Activated CD4-positive, alpha-beta T cell treated with anti-CD3 and anti-CD28 coated beads, Interleukin-2, amount 50 U/mL, for 1 hour (primary cell): ENCODE results near the gene AP1B1.
"Not testable (repeated sequence)": the region's sequence is repeated elsewhere in the genome, so short reads cannot be mapped to it uniquely, and the experiment has no call there.

Source experiments
- DNase-seq: peaks from one replicate; pipeline ENCODE4 v3.0.0-alpha.2; 2020

The AP1B1 gene

DNA sequence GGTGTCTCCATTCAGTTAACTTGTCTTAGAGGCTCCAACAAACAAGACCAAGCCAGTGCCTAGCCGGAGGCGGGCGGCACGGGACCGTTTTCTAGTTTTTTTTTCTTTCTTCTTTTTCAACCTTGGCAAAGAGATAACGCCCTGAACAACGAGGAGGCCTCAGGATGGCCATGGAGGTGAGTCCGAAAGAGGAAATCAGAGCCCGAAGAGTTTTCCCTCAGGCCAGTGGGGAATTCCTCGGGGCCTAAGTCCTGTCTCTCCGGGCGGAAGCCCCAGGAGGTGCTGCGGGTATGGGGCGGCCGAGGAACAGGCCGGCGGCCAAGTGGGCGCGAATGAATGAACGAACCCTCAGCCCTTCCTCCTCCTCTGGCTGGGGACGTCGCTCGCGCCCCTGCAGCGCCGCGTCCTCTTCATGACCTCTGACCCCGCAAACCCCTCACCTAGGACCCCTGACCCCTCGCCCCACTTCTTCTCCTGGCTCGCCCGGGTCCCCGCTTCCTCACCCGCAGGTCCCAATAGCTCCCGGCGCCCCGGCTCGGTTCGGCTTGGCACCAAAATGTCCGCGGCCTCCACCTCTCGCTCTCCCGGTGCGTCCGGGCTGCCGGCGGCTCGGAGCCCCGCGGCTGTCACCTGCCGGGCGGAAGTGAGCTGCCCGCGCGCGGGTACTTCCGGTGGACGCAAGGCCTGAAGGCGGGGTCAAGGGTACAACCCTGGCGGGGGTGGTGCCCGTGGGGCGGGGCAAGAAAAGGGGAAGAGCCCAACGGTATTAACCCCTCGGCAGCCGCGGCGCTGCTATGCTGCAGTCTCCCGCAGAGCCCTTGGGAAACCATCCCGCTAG lies at the start of gene AP1B1:
Gene AP1B1 (minus strand): TSS at position 650 of the 838 bp plus-strand sequence. CDS start 21,327 bp downstream, outside the sequence.
- DNase-seq, result peak; percentile 90

DNA sequence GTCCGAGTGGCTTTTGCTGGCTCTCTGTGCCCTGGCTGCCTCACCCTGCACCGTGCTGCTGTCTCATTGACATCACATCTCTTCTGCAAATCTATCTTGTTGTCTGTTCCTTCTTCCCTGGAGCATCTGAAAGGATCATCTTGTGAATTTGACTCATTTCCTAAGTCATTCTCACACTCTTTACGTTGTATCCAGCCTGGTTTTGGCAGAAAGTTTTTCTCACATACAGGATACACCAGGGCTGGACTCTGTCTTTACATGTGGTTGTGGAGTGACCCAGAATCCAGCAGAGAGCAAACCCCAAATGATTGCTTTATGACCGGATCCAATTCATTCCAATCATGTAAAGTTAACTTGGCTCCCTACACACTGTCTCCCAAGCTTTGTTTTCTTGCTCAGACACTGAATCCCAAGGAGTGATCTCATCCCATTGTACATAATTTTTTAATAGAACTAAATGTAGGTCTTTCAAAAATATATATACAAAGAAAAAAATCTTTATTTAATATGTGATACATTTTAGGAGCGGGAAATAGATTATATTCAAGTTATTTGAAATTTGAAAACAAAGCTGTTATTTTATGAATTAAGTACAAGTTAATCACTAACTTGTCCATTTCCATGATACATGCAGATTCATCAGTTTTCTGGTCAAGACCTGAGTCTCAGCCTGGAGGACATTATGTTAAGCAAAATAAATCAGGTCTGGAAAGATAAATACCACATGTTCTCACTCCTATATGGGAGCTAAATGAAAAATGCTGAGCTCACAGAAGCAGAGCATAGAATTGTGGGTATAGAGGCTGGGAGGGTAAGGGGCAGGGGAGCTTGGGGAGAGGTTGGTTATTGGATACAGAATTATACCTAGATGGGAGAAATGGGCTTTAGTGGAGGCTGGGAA lies 47.1 kb upstream of the AP1B1 start:
- DNase-seq, result no peak

DNA sequence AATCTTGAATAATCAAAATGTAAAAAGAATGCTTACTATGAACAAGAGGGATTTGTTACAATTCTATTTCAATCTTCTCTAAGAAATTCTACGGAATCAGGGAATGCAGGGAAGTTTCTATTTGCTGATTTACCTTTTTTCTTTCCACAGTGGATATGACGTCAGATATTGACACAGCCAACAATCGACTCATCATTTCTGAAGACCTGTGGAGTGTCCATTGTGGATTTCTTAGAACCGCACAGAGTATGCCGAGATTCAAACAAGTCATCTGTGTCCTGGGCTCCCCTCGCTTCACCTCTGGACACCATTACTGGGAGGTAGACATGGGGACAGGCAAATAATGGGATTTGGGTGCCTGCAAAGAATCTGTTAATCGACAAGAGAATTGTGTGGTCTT lies 45.9 kb upstream of the AP1B1 start:
- DNase-seq, result no peak

DNA sequence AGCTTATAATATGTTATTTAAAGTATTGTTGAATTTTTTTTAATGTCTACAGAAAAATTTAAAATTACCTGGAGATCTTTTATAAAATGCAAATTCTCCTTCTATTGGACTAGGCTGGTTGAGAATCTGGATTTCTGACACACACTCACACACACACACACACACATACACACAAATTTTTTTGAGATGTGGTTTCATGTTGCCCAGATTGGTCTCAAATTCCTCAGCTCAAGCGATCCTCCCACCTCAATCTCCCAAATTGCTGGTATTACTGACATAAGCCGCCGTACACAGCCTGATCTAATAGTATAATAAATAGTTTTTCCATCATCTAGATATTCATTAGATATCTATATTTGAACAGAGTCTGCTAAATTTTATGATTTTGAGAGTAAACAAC lies 45.5 kb upstream of the AP1B1 start:
- no peak for DNase-seq

DNA sequence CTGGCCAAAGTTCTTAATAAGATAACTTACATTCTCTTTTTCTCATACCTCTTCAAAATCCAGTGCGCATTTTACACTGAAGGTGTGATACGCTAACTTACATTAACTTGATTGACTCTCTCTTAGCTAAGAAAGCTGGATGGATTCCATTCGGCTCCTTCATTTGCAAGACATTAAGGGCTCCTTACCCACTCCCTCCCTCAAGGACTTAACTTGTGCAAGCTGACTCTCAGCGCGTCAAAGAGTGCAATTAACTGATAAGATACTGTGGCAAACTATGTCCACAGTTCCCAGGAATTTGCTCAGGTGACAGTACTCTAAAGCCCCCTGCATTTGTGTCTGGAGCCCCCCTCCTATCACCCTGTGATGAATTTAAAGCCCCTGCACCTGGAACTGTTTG lies 43.6 kb upstream of the AP1B1 start:
- DNase-seq, result no peak

DNA sequence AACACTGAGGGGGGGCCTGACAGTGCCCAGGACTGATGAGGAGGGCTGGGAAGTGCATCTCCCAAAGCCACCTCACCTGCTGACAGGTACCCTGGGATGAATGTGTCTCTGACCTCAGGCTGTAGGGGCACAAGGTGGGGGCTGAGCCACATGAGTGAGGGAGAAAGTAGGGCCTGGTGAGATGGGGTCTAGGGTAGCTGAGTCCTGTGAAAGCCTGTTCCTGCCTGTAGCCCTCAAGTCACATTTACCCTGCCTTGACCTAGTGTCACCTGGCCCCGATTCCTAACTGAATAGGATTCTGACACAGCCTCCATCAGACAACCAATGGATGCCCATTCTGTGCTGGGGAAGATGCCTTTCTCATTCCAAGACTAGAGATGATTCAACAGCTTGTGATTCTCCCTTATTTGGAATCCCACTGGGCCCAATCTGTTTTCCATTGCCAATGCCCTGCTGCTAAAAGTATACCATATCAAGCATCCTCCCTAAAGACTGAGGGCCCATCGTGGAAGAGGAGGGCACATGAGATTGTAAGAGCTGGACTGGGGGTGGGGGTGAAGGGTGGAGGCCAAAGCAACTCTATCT lies 38.9 kb upstream of the AP1B1 start:
- no peak for DNase-seq

DNA sequence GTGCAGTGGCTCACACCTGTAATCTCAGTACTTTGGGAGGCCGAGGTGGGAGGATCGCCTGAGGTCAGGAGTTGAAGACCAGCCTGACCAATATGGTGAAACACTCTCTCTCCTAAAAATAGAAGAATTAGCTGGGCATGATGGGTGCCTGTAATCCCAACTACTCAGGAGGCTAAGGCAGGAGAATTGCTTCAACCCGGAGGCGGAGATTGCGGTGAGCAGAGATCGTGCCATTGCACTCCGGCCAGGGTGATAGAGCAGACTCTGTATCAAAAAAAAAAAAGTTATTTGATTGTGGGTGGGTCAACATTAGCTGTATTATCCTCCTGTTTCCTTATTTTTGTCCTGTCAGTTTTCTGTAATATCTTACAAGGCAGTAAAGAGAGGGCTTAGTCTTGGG lies 38.1 kb upstream of the AP1B1 start:
- DNase-seq, result no peak

DNA sequence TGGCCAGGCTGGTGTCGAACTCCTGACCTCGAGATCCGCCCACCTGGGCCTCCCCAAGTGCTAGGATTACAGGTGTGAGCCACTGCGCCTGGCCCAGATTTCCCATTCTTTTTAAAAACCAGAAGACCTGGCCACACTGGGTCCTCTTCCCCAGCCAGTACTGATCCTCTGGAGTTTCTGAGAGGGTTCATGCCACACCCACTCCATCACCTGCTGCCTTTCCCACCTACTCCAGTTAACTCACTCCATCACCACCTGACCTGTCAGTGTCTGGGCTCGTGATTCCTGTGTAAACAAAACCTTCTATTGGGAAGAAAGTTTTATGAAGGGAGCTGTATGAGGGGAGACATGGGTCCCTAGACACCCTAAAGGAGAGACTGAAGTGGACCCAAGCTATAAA lies 30.3 kb upstream of the AP1B1 start:
- DNase-seq, result not testable (repeated sequence)

DNA sequence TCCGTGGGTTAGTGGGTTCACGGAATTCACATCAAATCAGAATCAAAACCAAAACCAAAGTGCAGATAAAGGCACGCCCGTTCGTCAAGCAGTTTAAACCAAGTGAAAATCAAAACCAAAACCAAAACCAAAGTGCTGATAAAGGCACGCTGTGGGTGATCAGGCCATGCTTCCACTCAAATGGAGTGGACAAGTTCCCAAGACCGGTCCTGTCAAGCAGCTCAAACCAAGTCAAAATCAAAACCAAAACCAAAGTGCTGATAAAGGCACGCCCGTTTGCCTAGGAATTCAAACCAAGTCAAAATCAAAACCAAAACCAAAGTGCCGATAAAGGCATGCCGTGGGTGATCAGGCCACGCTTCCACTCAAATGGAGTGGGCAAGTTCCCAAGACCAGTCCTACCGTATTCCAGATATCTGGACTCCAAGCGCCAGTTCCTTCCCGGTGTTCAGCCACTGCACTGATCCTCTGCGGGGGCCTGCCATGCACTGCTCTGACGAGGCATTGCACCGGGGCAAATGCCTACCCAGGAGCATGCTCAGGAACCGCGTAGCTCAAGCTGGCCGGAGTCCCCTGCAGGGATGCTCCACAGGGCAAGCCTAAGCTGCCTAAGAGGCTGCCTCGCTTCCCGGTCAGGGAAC lies 26.7 kb upstream of the AP1B1 start:
- DNase-seq, result peak; percentile 27

DNA sequence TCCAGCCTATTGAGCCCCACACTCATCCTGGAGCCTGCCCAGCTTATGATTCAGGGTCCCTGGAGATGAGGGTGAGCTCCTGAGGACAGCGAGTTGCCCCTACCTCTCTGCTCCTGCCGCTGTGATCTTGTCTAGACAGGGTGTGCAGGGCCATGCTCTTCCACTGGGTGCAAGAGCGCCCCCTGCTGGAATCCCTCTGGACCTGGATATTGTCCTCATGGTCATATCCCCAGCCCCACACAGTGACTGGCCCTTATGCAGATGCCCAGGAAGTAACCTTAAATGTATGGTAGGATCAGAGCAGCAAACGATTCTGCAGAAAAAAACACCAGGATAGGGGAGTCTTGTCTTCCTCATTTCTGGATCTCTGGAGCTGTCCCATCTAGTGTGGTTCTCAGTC lies 24.4 kb upstream of the AP1B1 start:
- DNase-seq, result not testable (repeated sequence)

DNA sequence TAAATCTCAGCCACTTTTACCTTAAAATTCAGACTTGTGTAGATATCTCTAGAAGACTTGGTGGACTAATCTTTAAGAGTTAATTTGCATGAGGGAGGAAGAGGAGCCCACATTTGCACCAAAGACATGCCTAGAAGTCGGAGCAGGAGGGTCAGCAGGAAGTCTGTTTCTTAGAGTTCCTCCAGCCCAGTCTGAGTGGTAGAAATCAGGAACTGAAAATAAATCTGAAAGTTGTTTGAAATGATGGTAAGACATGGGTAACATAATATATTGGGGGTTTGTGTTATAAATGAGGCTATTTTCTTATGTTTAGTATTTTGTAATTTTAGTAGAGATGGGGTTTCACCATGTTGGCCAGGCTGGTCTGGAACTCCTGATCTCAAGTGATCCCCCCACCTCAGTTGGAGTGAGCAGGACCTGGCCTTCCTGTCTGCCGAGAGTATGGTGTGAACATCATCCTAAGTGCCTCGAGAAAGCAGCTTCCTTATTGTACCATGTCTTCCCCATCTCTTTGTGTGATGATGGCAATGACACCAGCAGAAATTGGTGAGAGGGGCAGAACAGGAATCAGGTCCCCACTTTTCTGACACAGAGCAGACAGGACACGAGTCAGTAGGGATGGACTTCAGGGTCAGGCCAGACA lies 23.3 kb upstream of the AP1B1 start:
- DNase-seq, result not testable (repeated sequence)

DNA sequence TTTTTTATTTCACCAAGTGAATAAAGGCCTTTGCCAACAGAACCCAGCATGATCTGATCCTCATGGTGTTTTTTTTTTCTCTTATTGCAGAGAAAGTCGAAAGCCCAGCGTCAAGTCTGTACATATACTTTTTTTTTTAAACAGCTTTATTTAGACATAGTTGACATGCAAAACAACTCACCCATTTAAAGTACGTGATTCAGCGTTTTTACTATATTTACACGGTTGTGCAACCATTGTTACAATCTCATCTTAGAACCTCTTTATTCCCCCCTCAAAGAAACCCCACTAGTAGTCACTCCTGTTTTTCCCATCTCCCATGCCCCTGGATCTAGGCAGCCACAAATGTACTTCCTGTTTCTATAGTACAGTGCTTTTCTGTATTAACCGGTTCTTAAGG lies 20.6 kb upstream of the AP1B1 start:
- DNase-seq, result no peak

DNA sequence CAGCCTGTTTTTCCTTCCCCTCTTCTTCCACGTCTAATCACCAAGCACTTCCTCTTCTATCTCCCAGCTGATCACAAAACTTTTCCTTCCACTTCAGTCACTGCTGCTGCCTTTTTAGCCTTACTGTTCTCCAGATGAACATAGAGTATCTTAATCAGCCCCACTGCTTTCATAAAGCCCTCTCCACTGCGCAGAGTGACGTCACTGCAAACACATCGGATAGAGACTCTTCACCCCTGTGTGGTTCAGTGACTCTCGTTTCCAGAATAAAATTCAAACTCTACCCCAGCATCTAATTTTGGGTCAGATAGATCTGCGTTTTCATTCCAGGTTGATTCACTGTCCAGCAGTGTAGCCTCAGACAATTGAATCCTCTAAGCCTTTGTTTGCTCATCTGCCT lies 13.2 kb upstream of the AP1B1 start:
- not testable (repeated sequence) for DNase-seq

DNA sequence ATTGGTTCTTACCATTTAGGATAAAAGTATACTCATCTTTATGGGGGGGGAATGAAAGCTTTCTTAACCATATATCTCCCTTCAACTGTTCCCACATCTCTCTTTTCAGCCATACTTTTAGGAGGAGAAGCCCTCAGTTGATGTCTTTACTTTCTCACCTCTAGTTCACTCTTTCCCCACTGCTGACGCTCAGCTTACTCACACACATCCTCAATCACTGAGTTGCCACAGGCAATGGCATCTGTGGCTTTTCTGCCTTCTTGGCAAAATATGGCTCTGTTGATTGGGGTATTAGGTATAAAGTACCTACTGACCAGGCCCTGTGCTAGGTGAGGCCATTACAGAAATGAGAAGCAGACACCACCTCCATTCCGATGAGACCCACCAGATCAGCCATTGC lies 12.2 kb upstream of the AP1B1 start:
- no peak for DNase-seq

DNA sequence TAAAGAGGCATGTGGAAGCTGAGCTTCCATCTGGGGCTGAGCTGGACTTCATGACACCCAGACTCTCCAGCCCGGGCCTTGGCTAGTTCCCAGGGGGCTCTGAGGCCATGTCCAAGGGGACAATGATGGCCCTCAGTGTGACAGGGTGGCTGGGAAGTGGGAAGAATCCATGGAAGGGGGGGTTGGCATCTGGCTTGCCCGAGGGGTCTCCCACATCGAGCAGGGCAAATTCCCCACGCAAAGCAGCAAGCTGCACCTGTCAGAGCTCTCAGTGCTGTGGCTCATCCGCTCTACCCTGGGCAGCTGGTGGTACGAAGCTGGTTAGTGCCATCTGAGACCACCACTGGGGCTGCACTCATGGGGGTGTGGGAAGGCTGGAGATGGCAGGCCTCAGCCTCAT lies 9.4 kb upstream of the AP1B1 start:
- no peak for DNase-seq

DNA sequence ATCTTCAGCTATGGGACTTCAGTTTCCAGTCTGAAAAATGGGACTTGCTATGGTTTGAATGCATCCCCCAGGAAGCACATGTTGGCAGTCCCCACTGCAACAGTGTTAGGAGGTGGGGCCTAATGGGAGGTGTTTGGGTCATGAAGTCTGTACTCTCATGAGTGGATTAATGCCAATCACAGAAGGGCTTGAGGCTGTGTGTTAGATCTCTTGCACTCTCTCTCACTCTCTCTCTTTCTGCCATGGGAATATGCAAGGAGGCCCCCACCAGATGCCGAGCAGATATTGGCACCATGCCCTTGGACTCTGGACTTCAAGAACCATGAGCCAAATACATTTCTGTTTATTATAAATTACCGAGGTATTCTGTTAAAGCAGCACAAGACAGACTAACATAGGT lies 7.8 kb upstream of the AP1B1 start:
- no peak for DNase-seq

DNA sequence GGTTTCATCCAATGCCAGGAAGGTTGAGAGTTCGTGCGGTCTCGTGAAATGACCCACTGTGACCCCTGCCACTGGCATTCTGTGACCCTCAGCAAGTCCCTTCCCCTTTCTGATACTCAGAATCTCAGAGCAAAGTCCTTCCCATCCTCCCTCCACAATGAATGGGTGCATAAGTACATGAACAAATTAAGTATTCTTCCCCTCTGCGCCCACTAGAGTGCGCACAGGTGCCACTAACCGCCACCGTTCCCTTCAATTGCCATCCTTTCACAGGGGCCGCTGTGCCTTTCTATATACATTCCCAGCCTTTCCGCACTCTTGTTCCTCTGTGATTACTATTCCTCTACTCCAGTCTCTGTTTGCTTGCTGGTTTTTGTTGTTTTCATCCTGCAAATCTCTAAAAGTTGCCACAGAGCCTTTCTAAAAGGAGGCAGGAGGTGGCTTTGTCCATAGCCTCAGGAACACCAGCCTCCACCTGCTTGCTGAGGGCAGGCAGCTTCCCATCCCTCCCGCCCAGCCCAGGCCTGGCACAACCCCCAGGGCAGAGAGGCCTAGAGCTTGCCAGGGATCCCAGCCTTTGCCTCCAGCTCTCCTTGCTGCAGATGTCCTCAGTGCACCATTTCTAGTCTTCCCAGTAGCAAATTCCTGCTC lies 6.7 kb upstream of the AP1B1 start:
- peak; percentile 59 for DNase-seq

DNA sequence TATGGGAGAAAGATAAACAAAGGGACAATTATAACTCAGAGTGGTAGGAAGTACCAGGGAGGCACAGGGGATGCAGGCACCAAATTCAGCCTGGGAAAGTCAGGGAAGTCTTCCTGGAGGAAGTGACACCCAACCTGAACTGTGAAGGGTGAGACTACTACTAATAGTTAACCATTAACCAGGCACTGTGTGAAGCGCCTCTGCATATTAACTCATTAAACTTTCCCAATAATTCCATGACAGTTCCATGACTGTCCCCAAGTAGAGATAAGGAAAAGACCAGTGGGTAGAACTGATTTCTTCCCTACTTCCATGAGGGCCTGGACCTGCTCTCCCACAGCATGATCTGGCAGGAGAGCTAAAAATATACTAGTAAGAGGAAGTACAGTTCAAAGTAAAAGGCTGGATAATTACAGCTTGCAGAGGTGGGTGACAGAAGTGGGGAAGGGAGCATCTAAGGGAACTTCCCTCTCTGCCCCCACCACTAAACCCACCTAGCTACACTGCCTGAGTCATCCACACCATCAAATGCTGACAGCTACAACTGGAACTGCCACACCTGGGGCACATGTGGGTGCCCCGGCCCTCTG lies 4.7 kb upstream of the AP1B1 start:
- no peak for DNase-seq

DNA sequence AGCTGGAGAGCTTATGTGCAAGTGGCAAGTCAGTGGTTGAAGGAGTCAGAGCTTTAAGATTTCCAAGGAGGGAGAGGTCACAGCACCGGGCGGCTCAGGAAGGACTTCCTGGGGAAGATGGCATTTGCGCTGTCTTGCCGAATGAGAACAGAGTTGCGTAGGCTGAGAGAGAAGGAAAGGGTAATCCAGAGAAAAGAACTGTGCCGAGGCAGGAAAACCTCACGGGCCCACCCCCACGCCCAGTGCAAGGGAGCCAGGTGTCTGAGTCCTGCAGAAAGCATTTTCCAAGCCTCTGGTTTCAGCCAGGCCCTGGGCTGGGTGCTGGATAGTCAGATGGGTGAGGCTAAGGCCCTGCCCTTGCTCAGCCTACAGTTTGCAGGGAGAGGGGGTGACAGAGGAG lies 3.2 kb upstream of the AP1B1 start:
- no peak for DNase-seq

DNA sequence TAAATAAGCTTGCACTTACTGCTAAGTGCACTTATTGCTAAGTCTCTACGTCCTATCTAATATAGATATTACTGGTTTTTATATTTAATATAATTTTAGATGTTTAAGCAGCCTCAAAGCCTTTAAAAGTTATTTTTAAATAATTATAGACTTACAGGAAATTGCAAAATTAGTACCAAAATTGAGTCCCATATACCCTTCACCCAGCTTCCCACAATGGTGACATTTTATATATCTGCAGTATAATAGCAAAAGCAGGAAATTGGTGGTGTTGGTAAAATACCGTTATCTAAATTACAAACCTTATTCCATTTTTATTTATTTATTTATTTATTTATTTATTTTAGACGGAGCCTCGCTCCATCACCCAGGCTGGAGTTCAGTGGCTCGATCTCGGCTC lies 1.9 kb upstream of the AP1B1 start:
- DNase-seq, result no peak

DNA sequence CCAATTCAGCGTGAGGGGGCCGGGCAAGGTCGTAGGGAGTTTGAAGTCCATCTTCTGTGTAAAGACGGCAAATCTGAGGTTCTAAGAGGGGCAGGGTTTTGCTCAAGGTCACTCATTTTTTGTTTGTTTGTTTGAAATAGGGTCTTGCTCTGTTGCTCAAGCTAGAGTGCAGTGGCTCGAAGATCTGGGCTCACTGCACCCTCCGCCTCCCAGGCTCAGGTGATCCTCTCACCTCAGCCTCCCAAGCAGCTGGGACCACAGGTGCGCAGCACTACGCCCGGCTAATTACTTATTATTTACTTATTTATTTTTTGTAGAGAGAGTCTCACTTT lies 355 bp upstream of the AP1B1 start:
- no peak for DNase-seq

DNA sequence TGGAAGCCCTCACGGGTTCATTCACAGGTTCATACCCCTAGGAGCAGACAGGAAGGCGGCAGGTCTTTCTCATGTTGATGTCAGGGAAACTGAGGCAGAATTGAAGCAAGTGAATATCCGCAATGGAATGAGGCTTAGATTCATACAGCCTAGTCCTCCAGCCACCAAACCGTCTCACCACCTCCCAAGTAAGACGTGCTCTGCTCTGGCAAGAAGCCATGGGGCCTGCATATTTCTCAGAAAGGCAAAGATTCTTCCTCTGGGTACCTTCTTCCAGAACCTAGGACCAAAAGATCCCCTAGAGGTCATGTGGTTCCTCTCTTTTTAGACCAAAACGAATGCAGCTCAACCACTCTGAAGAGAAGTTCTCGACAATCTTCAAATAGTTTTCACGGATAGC lies 1.7 kb downstream of the AP1B1 start:
- DNase-seq, result no peak
